K562 (cell line): ENCODE results near the gene LRRC8E.

ENCODE experiments used
- CBX2 ChIP-seq: fragments of 200-600 bp; sonication (generic); IDR thresholded peaks from one replicate; pipeline ENCODE4 v1.6.1; 2012; ENCODE audit warnings: mild to moderate bottlenecking, low read length, inconsistent platforms; ENCODE audit not compliant: insufficient read depth, poor library complexity, severe bottlenecking
- MAFK ChIP-seq: IDR thresholded peaks from 2 replicates; pipeline ENCODE4 v1.6.1; 2011; ENCODE audit warnings: low read length, improper control_type of control experiment
- MYBL2 ChIP-seq, 2 experiments: fragments of 450-650 bp in 1 of 2; sonication (generic) in 1 of 2; formaldehyde crosslinking in 1 of 2; IDR thresholded peaks; 2 replicates each; pipeline versions ENCODE4 v1.6.1 to v1.8.1; 2017 to 2022; ENCODE audit warnings: borderline replicate concordance in 1 of 2, inconsistent platforms in 1 of 2, low read depth in 1 of 2, mild to moderate bottlenecking in 1 of 2, missing genetic modification reagents in 1 of 2, moderate library complexity in 1 of 2
- NFYB ChIP-seq: IDR thresholded peaks from 2 replicates; pipeline ENCODE4 v1.6.1; 2011; ENCODE audit warnings: mild to moderate bottlenecking, moderate library complexity; ENCODE audit not compliant: insufficient read length; ENCODE audit errors: extremely low read depth
- NR2C2 ChIP-seq, 2 experiments: fragments of 200-800 bp in 1 of 2; sonication (Bioruptor generic) in 1 of 2; sonication (generic) in 1 of 2; formaldehyde crosslinking in 1 of 2; IDR thresholded peaks; 2 replicates each; pipeline versions ENCODE4 v1.6.1 to v1.8.0; 2016 to 2022; ENCODE audit warnings: mild to moderate bottlenecking in 1 of 2, missing compliant biosample characterization in 1 of 2, missing genetic modification characterization in 1 of 2, missing genetic modification reagents in 1 of 2
- PHF21A ChIP-seq: fragments of 450-650 bp; IDR thresholded peaks from 2 replicates; pipeline ENCODE4 v1.6.1; 2017; ENCODE audit warnings: low read depth, borderline replicate concordance
- POLR2AphosphoS5 ChIP-seq: IDR thresholded peaks from 2 replicates; pipeline ENCODE4 v1.6.1; 2011; ENCODE audit warnings: mild to moderate bottlenecking, low read depth, low read length, moderate library complexity; ENCODE audit not compliant: control insufficient read depth, insufficient read depth
- TFAM ChIP-seq: fragments of 250-450 bp; sonication (Bioruptor Pico); conservative IDR thresholded peaks from 2 replicates; pipeline ENCODE4 v1.5.0; 2021; ENCODE audit warnings: mild to moderate bottlenecking, moderate library complexity
- TF ChIP-seq, protein P1 (sequence below): sonication (generic); formaldehyde crosslinking; IDR thresholded peaks from 2 replicates; pipeline ENCODE4 v1.9.0; 2022; ENCODE audit warnings: mild to moderate bottlenecking, missing genetic modification reagents

DNA sequence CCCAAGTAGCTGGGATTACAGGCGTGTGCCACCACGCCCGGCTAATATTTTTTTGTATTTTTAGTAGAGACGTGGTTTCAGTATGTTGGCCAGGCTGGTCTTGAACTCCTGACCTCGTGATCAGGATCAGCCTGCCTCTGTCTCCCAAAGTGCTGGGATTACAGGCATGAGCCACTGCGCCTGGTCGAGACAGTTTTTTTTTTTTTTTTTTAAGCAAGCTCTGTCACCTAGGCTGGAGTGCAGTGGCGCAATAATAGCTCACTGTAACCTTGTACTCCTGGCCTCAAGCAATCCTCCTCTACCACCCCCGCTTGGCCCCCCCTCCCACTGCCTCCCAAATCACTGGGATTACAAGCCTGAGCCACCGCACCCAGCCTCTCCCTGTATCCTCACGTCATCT lies 9.0 kb downstream of the LRRC8E start:
- TF ChIP-seq PHF21A (no peak), MAFK (no peak), TFAM (CRISPR knock-in tag) (no peak), NR2C2 (CRISPR knock-in tag; IDR thresholded peaks at IDR 0.05) (no peak), NR2C2 (tag; IDR thresholded peaks at IDR 0.05) (no peak), NFYB (no peak), CBX2 (no peak), MYBL2 (IDR thresholded peaks at IDR 0.05; ENCODE audit: low read depth) (no peak), MYBL2 (CRISPR knock-in tag; IDR thresholded peaks at IDR 0.05; ENCODE audit: borderline replicate concordance) (no peak), POLR2AphosphoS5 (no peak)
- TF ChIP-seq, protein P1, sequence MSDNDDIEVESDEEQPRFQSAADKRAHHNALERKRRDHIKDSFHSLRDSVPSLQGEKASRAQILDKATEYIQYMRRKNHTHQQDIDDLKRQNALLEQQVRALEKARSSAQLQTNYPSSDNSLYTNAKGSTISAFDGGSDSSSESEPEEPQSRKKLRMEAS (CRISPR knock-in tag), result no peak
